ENCODE data around the gene BICD1. TPM values are rescaled to one million over a fixed set of nuclear protein-coding genes. Genes with fewer than 3 reads are reported as not detected.

Gene BICD1
- total and polyA plus RNA-seq, 2 donors (not counting 3 experiments of a cell fraction or from before 2014, with no cell fraction given): 12.2 to 51.0 TPM

- no peak overlapping the region for H3K9ac ChIP-seq (replicated peaks; ENCODE audit: extremely low read depth, insufficient read depth, low read length)
- no peaks in the 10 kb centered on the region for H3K79me2 ChIP-seq (ENCODE audit: control insufficient read depth, insufficient read depth, low read length)
- dilution Hi-C loops (cut with MboI; ENCODE audit: extremely low pct_ligation_motif_present, low sequenced_read_pairs): no loop called here
- no peak overlapping the region for H2AFZ ChIP-seq (ENCODE audit: low read depth, low read length)
- H3K36me3 ChIP-seq (ENCODE audit: control insufficient read depth in 2 of 2, extremely low read depth in 1 of 2, insufficient read depth in 2 of 2, low read length in 2 of 2): no peaks in the 10 kb centered on the region
- no peak overlapping the region for H3K4me2 ChIP-seq (ENCODE audit: insufficient read depth, low read length)
- H3K27ac ChIP-seq (ENCODE audit: insufficient read depth, low read depth, low read length): no peak overlapping the region
- intact Hi-C loops (cut with micrococcal nuclease): loop anchor here (2.0 kb wide), 1 partner anchor 37 kb away; the partner anchor contains the start of gene BICD1
- H3K4me3 ChIP-seq (replicated peaks in 1 of 3; ENCODE audit: insufficient read depth in 1 of 3, low read depth in 1 of 3, low read length in 3 of 3): no peak overlapping the region
- CTCF ChIA-PET: interaction anchor here (1.7 to 5.0 kb wide), 5 partner anchors 9 to 416 kb away, joined by 5 to 29 read pairs (median 8); no protein-coding TSS in a partner anchor
- H3K27me3 ChIP-seq (ENCODE audit: control insufficient read depth in 2 of 2, insufficient read depth in 2 of 2, low read length in 2 of 2): peaks cover 0 to 2% of the 10 kb centered on the region in 2 experiments
- no peak for TF ChIP-seq MAX (IDR thresholded peaks at IDR 0.05; ENCODE audit: insufficient read depth, insufficient read length)
- TF ChIP-seq FOS (IDR thresholded peaks at IDR 0.05; ENCODE audit: borderline replicate concordance, insufficient read depth, low read length): no peak
- H3K4me1 ChIP-seq (ENCODE audit: control insufficient read depth, extremely low read depth, insufficient read depth, low read length): peaks cover 12% of the 10 kb centered on the region
- POLR2A ChIA-PET: no interaction called here
- DNase-seq (ENCODE audit: low read depth, low spot score) (no peak), FAIRE-seq (no peak)
- H3K9me1 ChIP-seq (replicated peaks; ENCODE audit: control insufficient read depth, extremely low read depth, insufficient read depth, low read length): no peaks in the 10 kb centered on the region
- H3K9me3 ChIP-seq (replicated peaks; ENCODE audit: control insufficient read depth, insufficient read depth, low read length): no peaks in the 10 kb centered on the region
- H4K20me1 ChIP-seq (replicated peaks; ENCODE audit: control insufficient read depth, extremely low read depth, insufficient read depth, low read length): no peaks in the 10 kb centered on the region
- BruUV-seq (replicated peaks): no TSS peak
These were observed 36.9 kb upstream of the BICD1 start for GRCh38 chr12:32069731-32070130.

GRCh38 chr12:32070370-32070769 is 36.3 kb upstream of the BICD1 start:
- Histone ChIP-seq H4K20me1 (replicated peaks; ENCODE audit: control insufficient read depth, extremely low read depth, insufficient read depth, low read length) (no peaks in the 10 kb centered on the region), H3K36me3 (ENCODE audit: control insufficient read depth in 2 of 2, extremely low read depth in 1 of 2, insufficient read depth in 2 of 2, low read length in 2 of 2) (no peaks in the 10 kb centered on the region), H3K9me1 (replicated peaks; ENCODE audit: control insufficient read depth, extremely low read depth, insufficient read depth, low read length) (no peaks in the 10 kb centered on the region), H3K4me2 (ENCODE audit: insufficient read depth, low read length) (no peak overlapping the region), H3K9ac (replicated peaks; ENCODE audit: extremely low read depth, insufficient read depth, low read length) (no peak overlapping the region), H3K27ac (ENCODE audit: insufficient read depth, low read depth, low read length) (no peak overlapping the region), H2AFZ (ENCODE audit: low read depth, low read length) (no peak overlapping the region), H3K4me3 (replicated peaks in 1 of 3; ENCODE audit: insufficient read depth in 1 of 3, low read depth in 1 of 3, low read length in 3 of 3) (no peak overlapping the region), H3K27me3 (ENCODE audit: control insufficient read depth in 2 of 2, insufficient read depth in 2 of 2, low read length in 2 of 2) (peaks cover 0 to 4% of the 10 kb centered on the region in 2 experiments), H3K4me1 (ENCODE audit: control insufficient read depth, extremely low read depth, insufficient read depth, low read length) (peaks cover 12% of the 10 kb centered on the region), H3K79me2 (ENCODE audit: control insufficient read depth, insufficient read depth, low read length) (no peaks in the 10 kb centered on the region), H3K9me3 (replicated peaks; ENCODE audit: control insufficient read depth, insufficient read depth, low read length) (no peaks in the 10 kb centered on the region)
- no peak for DNase-seq (ENCODE audit: low read depth, low spot score)
- dilution Hi-C loops (cut with MboI; ENCODE audit: extremely low pct_ligation_motif_present, low sequenced_read_pairs): no loop called here
- ChIA-PET CTCF (interaction anchor here (0.6 to 5.0 kb wide), 3 partner anchors 10 to 653 kb away, joined by 3 to 29 read pairs (median 7); no protein-coding TSS in a partner anchor), POLR2A (no interaction called here)
- no TSS peak for BruUV-seq (replicated peaks)
- TF ChIP-seq GATA2 (IDR thresholded peaks at IDR 0.05; ENCODE audit: insufficient read depth, insufficient read length, low read depth, low read length) (no peak), JUN (IDR thresholded peaks at IDR 0.05; ENCODE audit: borderline replicate concordance, insufficient read depth, insufficient read length, low read depth) (no peak), POLR2A (IDR thresholded peaks at IDR 0.05; ENCODE audit: low read depth, low read length) (no peak), MAX (IDR thresholded peaks at IDR 0.05; ENCODE audit: insufficient read depth, insufficient read length) (no peak), CTCF (IDR thresholded peaks at IDR 0.05; ENCODE audit: extremely low read depth in 1 of 2, insufficient read depth in 1 of 2, low read depth in 1 of 2, low read length in 2 of 2) (no peak), EZH2 (IDR thresholded peaks at IDR 0.05; ENCODE audit: borderline replicate concordance, low read depth, low read length, severe bottlenecking) (no peak), FOS (IDR thresholded peaks at IDR 0.05; ENCODE audit: borderline replicate concordance, insufficient read depth, low read length) (no peak), MYC (IDR thresholded peaks at IDR 0.05; ENCODE audit: low read depth, low read length) (no peak)
- intact Hi-C loops (cut with micrococcal nuclease): no loop called here
- FAIRE-seq: no peak
